B cell (primary cell): ENCODE data around the gene OPA1. TPM values are rescaled to one million over a fixed set of nuclear protein-coding genes. Genes with fewer than 3 reads are reported as not detected.

Experiments
- ATAC-seq: fragments of 200-7000 bp; cut with Tn5 transposase; one replicate; pipeline ENCODE4 v1.10.0; 2021; ENCODE audit warnings: low read depth, mild to moderate bottlenecking, moderate number of reproducible peaks, moderate library complexity
- CTCF ChIA-PET: fragments of 350-600 bp; sonication (Branson Sonifier 250); formaldehyde crosslinking; loops from one replicate; lab custom pipeline; 2021; ENCODE audit warnings: antibody characterized with exemption, inconsistent platforms; lab: Charles Lee
- POLR2A ChIA-PET: fragments of 350-600 bp; sonication (Branson Sonifier 250); formaldehyde crosslinking; loops from one replicate; lab custom pipeline; 2021; ENCODE audit warnings: antibody characterized with exemption; lab: Charles Lee
- DNase-seq: peaks from one replicate; pipeline ENCODE4 v3.0.0; 2013
- H2AFZ ChIP-seq: 2 replicates; pipeline ENCODE4 v1.6.1; 2012; ENCODE audit warnings: mild to moderate bottlenecking, low read depth, low read length; ENCODE audit not compliant: insufficient read depth, poor library complexity, severe bottlenecking
- H3K27ac ChIP-seq, 2 donors: 1 replicate in 1 of 2; 2 replicates in 1 of 2; pipeline ENCODE4 v1.5.1; 2012 to 2013; ENCODE audit warnings: low read length in 2 of 2, mild to moderate bottlenecking in 2 of 2, moderate library complexity in 1 of 2
- H3K27me3 ChIP-seq, 4 experiments: fragments of 200-600 bp in 1 of 4; sonication (generic) in 1 of 4; replicated peaks in 1 of 4; 1 replicate in 2 of 4; 2 replicates in 2 of 4; pipeline versions ENCODE4 v1.6.1 to v1.7.0; 2013 to 2016; ENCODE audit warnings: low read length in 3 of 4, mild to moderate bottlenecking in 2 of 4, mixed read lengths in 1 of 4, moderate library complexity in 1 of 4; ENCODE audit not compliant: insufficient read depth in 4 of 4, control insufficient read depth in 3 of 4; ENCODE audit errors: control extremely low read depth in 1 of 4
- H3K36me3 ChIP-seq, 2 experiments: replicated peaks in 1 of 2; 1 replicate in 1 of 2; 2 replicates in 1 of 2; pipeline versions ENCODE4 v1.6.1 to v1.7.1; 2013; ENCODE audit warnings: low read length in 1 of 2; ENCODE audit not compliant: insufficient read depth in 2 of 2, control insufficient read depth in 1 of 2; ENCODE audit errors: control extremely low read depth in 1 of 2, extremely low read depth in 1 of 2
- H3K4me1 ChIP-seq, 2 donors: fragments of 200-600 bp in 1 of 2; sonication (generic) in 1 of 2; 1 replicate in 1 of 2; 2 replicates in 1 of 2; pipeline versions ENCODE4 v1.5.1 to v1.6.1; 2013 to 2017; ENCODE audit warnings: low read length in 2 of 2; ENCODE audit not compliant: control insufficient read depth in 2 of 2, insufficient read depth in 2 of 2
- H3K4me2 ChIP-seq: replicated peaks from 2 replicates; pipeline ENCODE3; 2012; ENCODE audit warnings: mild to moderate bottlenecking, low read depth, low read length; ENCODE audit not compliant: poor library complexity, severe bottlenecking
- H3K4me3 ChIP-seq, 5 experiments: fragments of 200-600 bp in 1 of 5; sonication (generic) in 1 of 5; 1 replicate in 3 of 5; 2 replicates in 2 of 5; pipeline versions ENCODE4 v1.5.1 to v1.7.0; 2011 to 2016; ENCODE audit warnings: low read length in 4 of 5, mild to moderate bottlenecking in 4 of 5, low read depth in 2 of 5, control low read depth in 1 of 5, moderate library complexity in 1 of 5; ENCODE audit not compliant: insufficient read depth in 1 of 5; ENCODE audit errors: control extremely low read depth in 1 of 5, extremely low read depth in 1 of 5
- H3K79me2 ChIP-seq: fragments of 200-600 bp; sonication (generic); one replicate; pipeline ENCODE4 v1.6.0; 2016; ENCODE audit warnings: low read length; ENCODE audit not compliant: control insufficient read depth, insufficient read depth
- H3K9ac ChIP-seq: fragments of 200-600 bp; sonication (generic); 2 replicates; pipeline ENCODE4 v1.6.1; 2017; ENCODE audit warnings: mild to moderate bottlenecking, low read length, moderate library complexity
- H3K9me3 ChIP-seq, 3 donors: one replicate each; pipeline versions ENCODE4 v1.6.1 to v1.7.1; 2013; ENCODE audit warnings: low read length in 2 of 3; ENCODE audit not compliant: control insufficient read depth in 2 of 3, insufficient read depth in 1 of 3; ENCODE audit errors: control extremely low read depth in 1 of 3
- H4K20me1 ChIP-seq: 2 replicates; pipeline ENCODE4 v1.6.0; 2012; ENCODE audit warnings: mild to moderate bottlenecking, low read length; ENCODE audit not compliant: insufficient read depth, control insufficient read depth, poor library complexity, severe bottlenecking
- H3K27ac Mint-ChIP-seq: one replicate; pipeline ENCODE4 v1.8.0; 2021; ENCODE audit warnings: mixed read lengths
- H3K27me3 Mint-ChIP-seq: one replicate; pipeline ENCODE4 v1.8.0; 2021; ENCODE audit warnings: mixed read lengths
- H3K4me1 Mint-ChIP-seq: one replicate; pipeline ENCODE4 v1.8.0; 2021; ENCODE audit warnings: mixed read lengths
- H3K4me3 Mint-ChIP-seq: one replicate; pipeline ENCODE4 v1.8.0; 2021; ENCODE audit warnings: mixed read lengths
- H3K9me3 Mint-ChIP-seq: one replicate; pipeline ENCODE4 v1.8.0; 2022; ENCODE audit warnings: mixed read lengths; ENCODE audit not compliant: insufficient read depth
- EZH2 ChIP-seq: IDR thresholded peaks from 2 replicates; pipeline ENCODE4 v1.6.1; 2012; ENCODE audit warnings: borderline replicate concordance, low read depth, mild to moderate bottlenecking, moderate library complexity, low read length; ENCODE audit not compliant: insufficient read depth, poor library complexity, severe bottlenecking
- WGBS: methylation state at CpG from one replicate; pipeline ENCODE4 v1.1.5; 2013; ENCODE audit warnings: missing lambda C conversion rate; ENCODE audit not compliant: insufficient coverage; 5-methylcytosine and 5-hydroxymethylcytosine counted together
- intact Hi-C: fragments of 100-400 bp; cut with micrococcal nuclease; formaldehyde crosslinking; loops from one replicate; pipeline ENCODE4 v1.10.0; 2022
- polyA plus RNA-seq: library from polyadenylated mRNA; depleted of rRNA; stranded (reverse); fragments of >200 nt; gene quantifications from 2 replicates; pipeline ENCODE4 v1.2.3, GENCODE V29; 2012
- total RNA-seq, 2 donors: library from RNA; stranded (reverse); fragments of 120-200 nt in 1 of 2; gene quantifications; 1 replicate in 1 of 2; 2 replicates in 1 of 2; pipeline versions ENCODE4 v1.2.3 to v1.2.4, GENCODE V29; 2013 to 2022
- TF ChIP-seq, protein P1 (sequence below): fragments of 200-600 bp; IDR thresholded peaks from one replicate; pipeline ENCODE4 v1.8.0; 2022; ENCODE audit warnings: antibody characterized with exemption, mild to moderate bottlenecking

Gene OPA1
- total and polyA plus RNA-seq, 2 donors (not counting 1 experiment from before 2014, with no cell fraction given): 9.1 to 62.8 TPM

DNA sequence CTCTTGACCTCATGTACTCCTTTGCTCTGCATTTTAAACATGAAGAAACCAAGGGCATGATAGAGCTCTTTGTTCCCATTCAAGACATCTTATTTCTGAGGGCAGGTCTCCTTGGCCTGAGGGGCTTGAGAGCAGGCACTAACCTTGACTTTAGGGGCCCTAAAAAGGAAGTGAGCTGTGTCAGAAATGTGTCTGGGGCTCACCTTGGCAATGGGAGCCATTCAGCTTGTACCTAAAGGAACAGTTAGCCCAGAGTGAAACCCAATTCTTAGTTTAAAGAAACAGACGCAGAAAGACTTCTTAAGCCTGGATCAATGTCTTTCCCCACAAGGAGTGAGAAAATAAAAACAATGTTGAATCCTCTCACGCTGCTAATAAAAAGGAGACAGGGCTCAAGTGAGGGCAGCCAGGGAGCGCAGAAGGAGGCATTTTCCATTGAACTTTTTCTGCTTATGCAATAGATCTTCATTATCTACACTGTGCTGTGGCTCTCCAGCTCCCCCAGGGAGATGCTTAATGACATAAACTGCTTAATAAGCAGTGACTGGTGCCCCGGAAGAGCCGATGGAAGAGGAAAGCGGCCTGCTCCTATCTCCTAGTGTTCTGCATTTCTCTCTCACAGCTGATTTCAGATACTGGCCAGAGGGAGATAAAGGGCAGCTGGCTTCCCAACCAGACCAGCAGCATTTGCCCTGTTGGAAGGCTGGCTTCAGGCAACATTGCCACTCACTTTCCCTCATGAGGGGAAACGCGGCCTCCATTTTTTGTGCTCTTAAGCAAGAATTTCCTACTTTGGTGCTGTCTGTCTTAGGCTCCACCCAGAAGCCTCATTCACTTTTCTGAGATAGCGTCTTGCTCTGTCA is 152.0 kb downstream of the OPA1 start:
- Histone ChIP-seq H3K79me2 (no peaks in the 10 kb centered on the region), H3K4me2 (no peak overlapping the region), H3K9ac (no peak overlapping the region), H4K20me1 (no peaks in the 10 kb centered on the region), H3K27ac (no peak overlapping the region), H2AFZ (no peak overlapping the region), H3K36me3 (no peaks in the 10 kb centered on the region), H3K4me1 (peaks cover 19 to 26% of the 10 kb centered on the region in 2 donors), H3K4me3 (no peak overlapping the region), H3K27me3 (peaks cover 0 to 2% (median 0%) of the 10 kb centered on the region in 4 experiments), H3K9me3 (peaks cover 0 to 3% (median 0%) of the 10 kb centered on the region in 3 donors)
- no peaks in the 10 kb centered on the region for H3K9me3 Mint-ChIP-seq
- H3K27me3 Mint-ChIP-seq: no peaks in the 10 kb centered on the region
- 87% methylated on average over 7 of the region's 9 CpGs for WGBS
- intact Hi-C loops: loop anchor here (10.0 kb wide), 1 partner anchor 50 kb away; no protein-coding TSS in a partner anchor
- TF ChIP-seq, protein P1, sequence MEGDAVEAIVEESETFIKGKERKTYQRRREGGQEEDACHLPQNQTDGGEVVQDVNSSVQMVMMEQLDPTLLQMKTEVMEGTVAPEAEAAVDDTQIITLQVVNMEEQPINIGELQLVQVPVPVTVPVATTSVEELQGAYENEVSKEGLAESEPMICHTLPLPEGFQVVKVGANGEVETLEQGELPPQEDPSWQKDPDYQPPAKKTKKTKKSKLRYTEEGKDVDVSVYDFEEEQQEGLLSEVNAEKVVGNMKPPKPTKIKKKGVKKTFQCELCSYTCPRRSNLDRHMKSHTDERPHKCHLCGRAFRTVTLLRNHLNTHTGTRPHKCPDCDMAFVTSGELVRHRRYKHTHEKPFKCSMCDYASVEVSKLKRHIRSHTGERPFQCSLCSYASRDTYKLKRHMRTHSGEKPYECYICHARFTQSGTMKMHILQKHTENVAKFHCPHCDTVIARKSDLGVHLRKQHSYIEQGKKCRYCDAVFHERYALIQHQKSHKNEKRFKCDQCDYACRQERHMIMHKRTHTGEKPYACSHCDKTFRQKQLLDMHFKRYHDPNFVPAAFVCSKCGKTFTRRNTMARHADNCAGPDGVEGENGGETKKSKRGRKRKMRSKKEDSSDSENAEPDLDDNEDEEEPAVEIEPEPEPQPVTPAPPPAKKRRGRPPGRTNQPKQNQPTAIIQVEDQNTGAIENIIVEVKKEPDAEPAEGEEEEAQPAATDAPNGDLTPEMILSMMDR: no peak
- DNase-seq: no peak
- H3K27ac Mint-ChIP-seq: peak overlapping the region; percentile 71
- ATAC-seq: no peak
- POLR2A ChIA-PET: no interaction called here
- CTCF ChIA-PET: interaction anchor here (1.0 kb wide), 1 partner anchor 79 kb away, joined by 4 read pairs; no protein-coding TSS in a partner anchor
- no peak overlapping the region for H3K4me3 Mint-ChIP-seq
- peaks cover 22% of the 10 kb centered on the region for H3K4me1 Mint-ChIP-seq

DNA sequence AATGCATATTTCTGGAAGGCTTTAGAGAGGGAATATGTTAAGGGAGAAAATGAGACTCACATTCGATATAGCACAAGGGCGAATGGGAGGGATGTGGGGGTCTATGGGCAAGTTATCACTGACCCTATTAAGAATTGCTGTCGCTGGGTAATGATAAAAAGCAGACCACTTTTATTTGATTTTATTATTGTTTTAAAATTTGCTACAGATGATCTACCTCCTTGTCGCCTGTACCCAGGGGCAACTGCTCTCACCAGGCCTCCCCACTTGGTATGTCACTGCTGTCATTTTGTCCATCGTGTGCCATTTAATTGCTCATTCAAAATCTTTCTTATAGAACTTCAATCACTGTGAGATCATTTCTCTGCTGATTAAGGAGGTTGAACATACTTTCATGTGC is 153.8 kb downstream of the OPA1 start:
- intact Hi-C loops: loop anchor here (10.0 kb wide), 1 partner anchor 52 kb away; no protein-coding TSS in a partner anchor
- H3K4me3 ChIP-seq: no peak overlapping the region
- peaks cover 0 to 3% (median 2%) of the 10 kb centered on the region in 3 donors for H3K9me3 ChIP-seq
- TF ChIP-seq EZH2: no peak
- TF ChIP-seq, protein P1: no peak
- H3K27me3 Mint-ChIP-seq: peaks cover under 1% of the 10 kb centered on the region
- no peaks in the 10 kb centered on the region for H3K9me3 Mint-ChIP-seq
- H3K79me2 ChIP-seq: no peaks in the 10 kb centered on the region
- no peak overlapping the region for H3K27ac Mint-ChIP-seq
- ATAC-seq: no peak
- 100% methylated on average over 2 of the region's 5 CpGs for WGBS
- H3K27ac ChIP-seq: no peak overlapping the region
- no peak overlapping the region for H3K4me3 Mint-ChIP-seq
- no peak overlapping the region for H3K9ac ChIP-seq
- H3K4me2 ChIP-seq: no peak overlapping the region
- H3K36me3 ChIP-seq: no peaks in the 10 kb centered on the region
- no peaks in the 10 kb centered on the region for H3K27me3 ChIP-seq
- H3K4me1 ChIP-seq: peaks cover 19 to 24% of the 10 kb centered on the region in 2 donors
- POLR2A ChIA-PET: no interaction called here
- CTCF ChIA-PET: no interaction called here
- no peak for DNase-seq
- no peak overlapping the region for H2AFZ ChIP-seq
- H3K4me1 Mint-ChIP-seq: peaks cover 22% of the 10 kb centered on the region
- H4K20me1 ChIP-seq: no peaks in the 10 kb centered on the region
